ENCODE measurements around the gene TSPOAP1.

DNA sequence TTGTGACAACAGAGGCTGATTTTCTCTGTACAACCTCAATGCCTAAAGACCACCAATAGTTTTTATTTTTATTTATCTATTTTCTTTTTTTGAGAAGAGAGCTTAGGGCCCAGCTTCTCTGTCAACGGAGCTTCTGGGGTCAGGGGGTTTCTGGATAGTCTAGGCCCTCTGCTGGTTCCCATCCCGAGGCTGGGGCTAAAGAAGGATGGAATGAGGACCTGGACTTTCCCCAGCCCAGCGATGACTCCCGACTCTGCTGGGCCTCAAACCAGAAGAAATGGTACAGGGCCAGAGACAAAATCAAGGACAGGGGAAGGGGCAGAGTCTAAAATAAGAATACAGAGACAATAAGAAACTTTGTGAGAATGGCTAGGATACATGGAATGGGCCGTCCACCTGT lies 5.7 kb upstream of the TSPOAP1 start:
- TF ChIP-seq, protein P1, sequence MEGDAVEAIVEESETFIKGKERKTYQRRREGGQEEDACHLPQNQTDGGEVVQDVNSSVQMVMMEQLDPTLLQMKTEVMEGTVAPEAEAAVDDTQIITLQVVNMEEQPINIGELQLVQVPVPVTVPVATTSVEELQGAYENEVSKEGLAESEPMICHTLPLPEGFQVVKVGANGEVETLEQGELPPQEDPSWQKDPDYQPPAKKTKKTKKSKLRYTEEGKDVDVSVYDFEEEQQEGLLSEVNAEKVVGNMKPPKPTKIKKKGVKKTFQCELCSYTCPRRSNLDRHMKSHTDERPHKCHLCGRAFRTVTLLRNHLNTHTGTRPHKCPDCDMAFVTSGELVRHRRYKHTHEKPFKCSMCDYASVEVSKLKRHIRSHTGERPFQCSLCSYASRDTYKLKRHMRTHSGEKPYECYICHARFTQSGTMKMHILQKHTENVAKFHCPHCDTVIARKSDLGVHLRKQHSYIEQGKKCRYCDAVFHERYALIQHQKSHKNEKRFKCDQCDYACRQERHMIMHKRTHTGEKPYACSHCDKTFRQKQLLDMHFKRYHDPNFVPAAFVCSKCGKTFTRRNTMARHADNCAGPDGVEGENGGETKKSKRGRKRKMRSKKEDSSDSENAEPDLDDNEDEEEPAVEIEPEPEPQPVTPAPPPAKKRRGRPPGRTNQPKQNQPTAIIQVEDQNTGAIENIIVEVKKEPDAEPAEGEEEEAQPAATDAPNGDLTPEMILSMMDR (IDR thresholded peaks at IDR 0.05): no peak
- no peak for TF ChIP-seq POLR2A (IDR thresholded peaks at IDR 0.05)

Measured in testis (tissue), 2 donors.